Mucosa of rectum (tissue), 2 donors: Measurements from ENCODE around the gene FBXO34.
"Not testable (repeated sequence)": the region's sequence is repeated elsewhere in the genome, so short reads cannot be mapped to it uniquely, and the experiment has no call there.

Source experiments
- H3K27ac ChIP-seq, 2 donors: one replicate each; pipeline ENCODE4 v1.7.0; 2013; ENCODE audit warnings: inconsistent platforms in 2 of 2, low read depth in 2 of 2, low read length in 2 of 2
- H3K27me3 ChIP-seq, 2 donors: one replicate each; pipeline ENCODE4 v1.7.0; 2013; ENCODE audit warnings: low read length in 2 of 2; ENCODE audit not compliant: control insufficient read depth in 2 of 2, insufficient read depth in 2 of 2
- H3K36me3 ChIP-seq, 2 donors: one replicate each; pipeline ENCODE4 v1.7.0; 2013; ENCODE audit warnings: low read length in 2 of 2; ENCODE audit not compliant: control insufficient read depth in 2 of 2, insufficient read depth in 2 of 2
- H3K4me1 ChIP-seq, 2 donors: one replicate each; pipeline ENCODE4 v1.7.0; 2013; ENCODE audit warnings: low read length in 2 of 2, mild to moderate bottlenecking in 1 of 2; ENCODE audit not compliant: control insufficient read depth in 2 of 2, insufficient read depth in 2 of 2
- H3K4me3 ChIP-seq, 2 donors: one replicate each; pipeline ENCODE4 v1.7.0; 2013; ENCODE audit warnings: low read length in 2 of 2
- H3K9ac ChIP-seq, 2 donors: one replicate each; pipeline ENCODE4 v1.7.0; 2013; ENCODE audit warnings: low read length in 2 of 2, low read depth in 1 of 2, mild to moderate bottlenecking in 1 of 2
- H3K9me3 ChIP-seq, 2 donors: one replicate each; pipeline ENCODE4 v1.7.0; 2013; ENCODE audit warnings: low read length in 2 of 2; ENCODE audit not compliant: control insufficient read depth in 2 of 2
- donor health status: healthy.
- donor health status: Normal muscosa, but diverticular disease.

The FBXO34 gene

GRCh38 chr14:55372423-55372822 is 101.2 kb downstream of the FBXO34 start:
- Histone ChIP-seq H3K36me3 (peaks cover 18 to 29% of the 10 kb centered on the region in 2 donors), H3K9ac (no peak overlapping the region), H3K9me3 (no peaks in the 10 kb centered on the region), H3K4me3 (no peak overlapping the region), H3K27ac (no peak overlapping the region), H3K4me1 (no peaks in the 10 kb centered on the region), H3K27me3 (no peaks in the 10 kb centered on the region)

GRCh38 chr14:55372825-55373224 is 101.6 kb downstream of the FBXO34 start:
- Histone ChIP-seq H3K9me3 (no peaks in the 10 kb centered on the region), H3K27ac (no peak overlapping the region), H3K36me3 (peaks cover 21 to 31% of the 10 kb centered on the region in 2 donors), H3K27me3 (no peaks in the 10 kb centered on the region), H3K9ac (no peak overlapping the region), H3K4me1 (no peaks in the 10 kb centered on the region), H3K4me3 (no peak overlapping the region)

GRCh38 chr14:55373784-55374705 is 102.8 kb downstream of the FBXO34 start:
- H3K27me3 ChIP-seq = no peaks in the 10 kb centered on the region
- no peaks in the 10 kb centered on the region for H3K9me3 ChIP-seq
- H3K27ac ChIP-seq = no peak overlapping the region
- H3K4me3 ChIP-seq = no peak overlapping the region
- H3K36me3 ChIP-seq = peaks cover 21 to 33% of the 10 kb centered on the region in 2 donors
- no peak overlapping the region for H3K9ac ChIP-seq
- no peaks in the 10 kb centered on the region for H3K4me1 ChIP-seq

- Histone ChIP-seq H3K27ac (no peak overlapping the region), H3K4me1 (no peaks in the 10 kb centered on the region), H3K27me3 (no peaks in the 10 kb centered on the region), H3K9me3 (no peaks in the 10 kb centered on the region), H3K9ac (no peak overlapping the region), H3K36me3 (peaks cover 17 to 29% of the 10 kb centered on the region in 2 donors), H3K4me3 (no peak overlapping the region)
Observed at GRCh38 chr14:55374771-55375170, 103.5 kb downstream of the FBXO34 start.

- peaks cover 29 to 48% of the 10 kb centered on the region in 2 donors for H3K36me3 ChIP-seq
- H3K4me1 ChIP-seq = no peaks in the 10 kb centered on the region
- no peak overlapping the region for H3K4me3 ChIP-seq
- no peak overlapping the region for H3K27ac ChIP-seq
- H3K9ac ChIP-seq = no peak overlapping the region
- no peaks in the 10 kb centered on the region for H3K27me3 ChIP-seq
- H3K9me3 ChIP-seq = no peaks in the 10 kb centered on the region
Observed at GRCh38 chr14:55377236-55377635, 106.0 kb downstream of the FBXO34 start.

GRCh38 chr14:55381040-55381439 is 109.8 kb downstream of the FBXO34 start:
- Histone ChIP-seq H3K4me3 (no peak overlapping the region), H3K9me3 (no peaks in the 10 kb centered on the region), H3K4me1 (peaks cover 6 to 8% of the 10 kb centered on the region in 2 donors), H3K36me3 (peaks cover 32 to 47% of the 10 kb centered on the region in 2 donors), H3K27me3 (no peaks in the 10 kb centered on the region), H3K9ac (no peak overlapping the region), H3K27ac (no peak overlapping the region)

- no peaks in the 10 kb centered on the region for H3K27me3 ChIP-seq
- no peak overlapping the region for H3K9ac ChIP-seq
- no peak overlapping the region for H3K27ac ChIP-seq
- no peaks in the 10 kb centered on the region for H3K9me3 ChIP-seq
- peaks cover 8 to 11% of the 10 kb centered on the region in 2 donors for H3K4me1 ChIP-seq
- no peak overlapping the region for H3K4me3 ChIP-seq
- peaks cover 27 to 42% of the 10 kb centered on the region in 2 donors for H3K36me3 ChIP-seq
Observed at GRCh38 chr14:55381561-55381960, 110.3 kb downstream of the FBXO34 start.

GRCh38 chr14:55382483-55382882 is 111.3 kb downstream of the FBXO34 start:
- H3K27ac ChIP-seq = no peak overlapping the region
- no peak overlapping the region for H3K4me3 ChIP-seq
- no peak overlapping the region for H3K9ac ChIP-seq

GRCh38 chr14:55383056-55383466 is 111.8 kb downstream of the FBXO34 start:
- H3K9ac ChIP-seq, H3K4me3 ChIP-seq, H3K27me3 ChIP-seq, H3K9me3 ChIP-seq, H3K27ac ChIP-seq: not testable (repeated sequence)
- Histone ChIP-seq H3K36me3 (peaks cover 19 to 30% of the 10 kb centered on the region in 2 donors), H3K4me1 (peaks cover 8 to 11% of the 10 kb centered on the region in 2 donors)

More at GRCh38 chr14:55382483-55382882, 111.3 kb downstream of the FBXO34 start:
- peaks cover 8 to 11% of the 10 kb centered on the region in 2 donors for H3K4me1 ChIP-seq
- H3K9me3 ChIP-seq = no peaks in the 10 kb centered on the region
- H3K27me3 ChIP-seq = no peaks in the 10 kb centered on the region
- peaks cover 21 to 35% of the 10 kb centered on the region in 2 donors for H3K36me3 ChIP-seq

GRCh38 chr14:55383541-55384140 is 112.4 kb downstream of the FBXO34 start:
- H3K4me3 ChIP-seq = no peak overlapping the region
- H3K4me1 ChIP-seq = peaks cover 8 to 11% of the 10 kb centered on the region in 2 donors
- H3K27me3 ChIP-seq = no peaks in the 10 kb centered on the region
- H3K36me3 ChIP-seq = peaks cover 19 to 25% of the 10 kb centered on the region in 2 donors
- no peaks in the 10 kb centered on the region for H3K9me3 ChIP-seq
- no peak overlapping the region for H3K9ac ChIP-seq
- H3K27ac ChIP-seq = no peak overlapping the region
